HG03457 (cell line): Measurements from ENCODE around the gene CHRNB1.

Source experiments
- ATAC-seq: cut with Tn5 transposase; IDR thresholded peaks from one replicate; pipeline ENCODE4 v1.9.1; 2021; ENCODE audit warnings: moderate number of reproducible peaks; ENCODE audit not compliant: unreplicated experiment

Gene CHRNB1

DNA sequence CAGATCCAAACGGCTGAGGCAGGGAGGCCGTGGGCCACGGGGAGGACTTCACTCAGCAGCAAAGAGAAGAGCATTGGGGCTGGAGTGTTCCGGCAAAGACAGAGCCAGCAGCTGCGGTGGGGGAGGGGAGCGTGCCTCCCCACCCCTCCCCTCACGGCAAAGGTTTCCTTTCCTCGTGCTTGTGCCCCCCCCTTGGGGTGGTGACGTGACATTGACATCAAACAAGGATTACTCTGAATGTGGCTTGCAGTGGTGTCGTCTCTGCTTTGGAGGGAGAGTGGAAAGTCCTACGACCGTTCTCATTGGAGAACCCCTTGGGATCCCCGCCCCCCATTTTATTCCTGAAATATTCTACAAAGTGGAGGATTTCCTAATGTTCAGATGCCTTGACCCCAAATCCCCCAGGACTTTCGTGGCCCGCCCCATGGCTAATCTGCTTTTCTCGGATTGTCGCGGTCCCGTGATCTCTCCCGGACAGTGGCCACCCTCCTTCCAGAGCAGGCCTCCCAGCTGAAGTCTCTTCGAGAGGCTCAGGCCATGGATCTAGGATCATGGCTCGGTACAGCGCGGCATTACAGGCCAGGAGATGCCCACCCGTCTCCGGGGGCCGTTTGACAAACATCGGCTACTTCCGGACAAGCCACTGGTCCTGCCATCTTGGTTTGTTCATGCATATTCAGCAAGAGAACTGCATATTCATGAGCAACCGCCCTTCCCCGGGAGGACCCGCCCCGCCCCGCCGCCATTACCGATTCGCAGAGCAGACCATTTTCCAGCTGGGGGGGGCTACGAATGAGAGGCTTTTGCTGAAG is 38.6 kb downstream of the CHRNB1 start:
- ATAC-seq: peak; percentile 12

DNA sequence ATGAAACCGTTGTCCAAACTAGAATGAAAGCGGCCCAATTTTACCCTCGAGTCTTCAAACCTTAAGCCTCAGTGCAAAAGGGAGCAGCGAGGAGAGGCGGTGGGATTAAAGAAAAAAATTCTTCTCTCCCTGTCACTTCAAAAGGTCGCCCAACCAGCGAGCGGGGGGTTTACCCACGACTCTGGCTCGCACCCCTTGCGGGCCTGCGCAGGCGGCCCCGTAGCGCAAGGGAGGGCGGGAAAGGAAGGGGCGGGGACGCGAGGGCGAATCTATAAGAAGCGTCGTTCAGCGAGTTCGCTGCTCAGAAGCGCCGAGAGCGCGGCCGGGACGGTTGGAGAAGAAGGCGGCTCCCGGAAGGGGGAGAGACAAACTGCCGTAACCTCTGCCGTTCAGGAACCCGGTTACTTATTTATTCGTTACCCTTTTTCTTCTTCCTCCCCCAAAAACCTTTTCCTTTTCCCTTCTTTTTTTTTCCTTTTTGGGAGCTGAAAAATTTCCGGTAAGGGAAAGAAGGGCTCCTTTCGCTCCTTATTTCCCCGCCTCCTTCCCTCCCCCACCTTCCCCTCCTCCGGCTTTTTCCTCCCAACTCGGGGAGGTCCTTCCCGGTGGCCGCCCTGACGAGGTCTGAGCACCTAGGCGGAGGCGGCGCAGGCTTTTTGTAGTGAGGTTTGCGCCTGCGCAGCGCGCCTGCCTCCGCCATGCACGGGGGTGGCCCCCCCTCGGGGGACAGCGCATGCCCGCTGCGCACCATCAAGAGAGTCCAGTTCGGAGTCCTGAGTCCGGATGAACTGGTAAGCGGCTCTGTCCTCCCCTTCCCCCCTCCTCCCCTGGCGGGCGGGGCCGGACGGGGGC is 39.4 kb downstream of the CHRNB1 start, which contains the start of gene POLR2A:
Gene POLR2A, plus strand, starts transcription at position 300 of the 852 bp plus-strand sequence.
- ATAC-seq: peak; percentile 46

DNA sequence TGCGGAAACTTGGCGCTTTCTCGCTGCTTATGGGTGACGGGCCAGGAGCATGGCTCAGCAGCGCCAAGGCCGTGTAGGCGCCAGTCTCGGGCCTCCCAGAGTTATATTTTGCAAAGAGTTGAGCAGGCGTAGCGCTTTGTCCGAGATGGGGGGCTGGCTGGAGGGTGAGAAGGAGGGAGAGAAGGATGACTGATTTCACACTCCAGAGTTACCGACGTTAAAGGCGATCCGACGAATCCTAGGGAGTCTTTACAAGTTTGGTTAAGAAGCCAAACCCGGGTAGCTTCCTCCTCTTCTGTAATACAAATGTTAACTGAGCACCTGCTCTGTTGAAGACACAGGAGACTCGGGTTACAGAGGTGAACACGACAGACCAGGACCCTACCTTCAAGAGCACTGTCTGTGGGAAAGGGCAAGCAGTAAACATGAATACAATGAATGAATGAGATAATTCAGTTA is 40.1 kb downstream of the CHRNB1 start:
- no peak for ATAC-seq

DNA sequence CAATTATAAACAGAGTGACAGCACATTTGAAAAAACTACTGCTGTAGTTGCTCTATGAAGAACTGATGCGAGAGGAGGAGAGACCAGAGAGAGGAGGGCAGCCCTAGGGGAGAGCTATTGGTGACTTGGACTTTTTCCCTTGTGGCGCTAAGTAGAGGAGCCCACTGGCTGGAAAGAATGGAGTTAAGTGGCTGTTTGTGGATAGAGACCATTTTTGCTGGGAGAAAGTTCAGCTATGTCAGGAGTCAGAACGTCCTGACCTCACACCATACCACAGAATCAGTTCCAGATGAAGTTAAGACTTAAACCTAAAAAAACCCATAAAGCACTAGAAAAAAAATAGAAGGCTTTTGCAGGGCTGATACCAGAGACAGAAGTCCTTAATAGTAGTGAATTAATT is 41.3 kb downstream of the CHRNB1 start:
- ATAC-seq: no peak

DNA sequence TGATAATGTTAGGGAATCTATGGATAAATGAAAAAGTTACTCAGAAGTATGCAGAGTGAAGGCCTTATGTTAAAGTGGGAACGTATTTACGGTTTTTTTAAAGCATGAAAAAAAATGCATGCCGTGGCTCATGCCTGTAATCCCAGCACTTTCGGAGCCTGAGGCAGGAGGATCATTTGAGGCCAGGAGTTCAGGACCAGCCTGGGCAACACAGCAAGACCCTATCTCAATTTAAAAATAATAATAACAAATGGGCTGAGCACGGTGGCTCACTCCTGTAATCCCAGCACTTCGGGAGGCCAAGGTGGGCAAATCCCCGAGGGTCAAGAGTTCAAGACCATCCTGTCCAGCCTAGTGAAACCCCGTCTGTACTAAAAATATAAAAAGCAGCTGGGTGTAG is 45.3 kb downstream of the CHRNB1 start:
- no peak for ATAC-seq

DNA sequence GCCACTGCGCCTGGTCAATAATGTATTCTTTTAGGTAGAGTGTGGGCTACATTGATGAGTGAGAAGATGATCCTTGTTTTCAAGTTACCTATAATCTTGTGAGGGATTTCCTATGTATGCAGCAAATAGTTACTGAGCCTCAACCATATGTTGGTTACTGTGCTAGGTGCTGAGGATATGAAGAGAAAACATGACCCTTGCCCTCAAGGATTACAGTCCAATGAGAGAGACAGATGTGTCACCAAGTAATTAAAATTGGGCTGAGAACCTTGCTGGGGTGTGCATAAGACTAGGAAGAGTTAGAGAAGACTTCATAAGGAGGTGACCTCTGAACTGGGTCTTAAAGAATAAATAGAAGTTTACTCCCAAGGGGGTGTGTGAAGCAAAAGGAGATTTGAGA is 46.7 kb downstream of the CHRNB1 start:
- ATAC-seq: no peak

DNA sequence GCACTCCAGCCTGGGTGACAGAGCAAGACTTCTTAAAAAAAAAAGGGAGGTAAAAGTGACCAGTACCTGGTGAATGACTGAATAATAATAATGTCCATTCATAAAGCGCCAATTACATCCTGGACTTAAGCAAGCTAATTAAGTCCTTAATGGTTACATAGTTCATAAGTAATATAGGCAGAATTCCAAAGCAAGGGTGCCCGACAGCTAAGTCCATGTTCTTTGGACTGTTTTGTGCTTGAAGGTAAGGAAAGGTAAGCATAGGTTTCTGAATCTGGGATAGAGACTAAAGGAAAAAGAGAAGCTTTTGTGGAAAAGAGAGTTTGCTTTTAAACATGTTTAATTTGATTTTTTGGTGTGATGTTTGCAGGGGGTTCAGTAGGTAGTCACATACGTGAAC is 49.1 kb downstream of the CHRNB1 start:
- ATAC-seq: no peak

DNA sequence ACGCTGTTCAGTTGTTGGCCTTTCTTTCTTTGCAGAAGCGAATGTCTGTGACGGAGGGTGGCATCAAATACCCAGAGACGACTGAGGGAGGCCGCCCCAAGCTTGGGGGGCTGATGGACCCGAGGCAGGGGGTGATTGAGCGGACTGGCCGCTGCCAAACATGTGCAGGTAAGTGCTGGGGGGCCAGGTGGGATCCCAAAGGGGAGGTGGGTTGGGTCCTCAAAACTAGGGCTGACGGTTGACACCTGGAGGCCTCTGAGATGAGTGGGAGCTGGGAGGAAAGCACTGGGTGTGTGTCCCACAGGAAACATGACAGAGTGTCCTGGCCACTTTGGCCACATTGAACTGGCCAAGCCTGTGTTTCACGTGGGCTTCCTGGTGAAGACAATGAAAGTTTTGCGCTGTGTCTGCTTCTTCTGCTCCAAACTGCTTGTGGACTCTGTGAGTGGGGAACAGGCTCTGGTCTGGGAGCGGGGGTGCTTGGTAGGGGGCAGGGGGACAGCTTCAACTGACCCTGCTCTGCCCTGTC is 51.1 kb downstream of the CHRNB1 start:
- no peak for ATAC-seq

DNA sequence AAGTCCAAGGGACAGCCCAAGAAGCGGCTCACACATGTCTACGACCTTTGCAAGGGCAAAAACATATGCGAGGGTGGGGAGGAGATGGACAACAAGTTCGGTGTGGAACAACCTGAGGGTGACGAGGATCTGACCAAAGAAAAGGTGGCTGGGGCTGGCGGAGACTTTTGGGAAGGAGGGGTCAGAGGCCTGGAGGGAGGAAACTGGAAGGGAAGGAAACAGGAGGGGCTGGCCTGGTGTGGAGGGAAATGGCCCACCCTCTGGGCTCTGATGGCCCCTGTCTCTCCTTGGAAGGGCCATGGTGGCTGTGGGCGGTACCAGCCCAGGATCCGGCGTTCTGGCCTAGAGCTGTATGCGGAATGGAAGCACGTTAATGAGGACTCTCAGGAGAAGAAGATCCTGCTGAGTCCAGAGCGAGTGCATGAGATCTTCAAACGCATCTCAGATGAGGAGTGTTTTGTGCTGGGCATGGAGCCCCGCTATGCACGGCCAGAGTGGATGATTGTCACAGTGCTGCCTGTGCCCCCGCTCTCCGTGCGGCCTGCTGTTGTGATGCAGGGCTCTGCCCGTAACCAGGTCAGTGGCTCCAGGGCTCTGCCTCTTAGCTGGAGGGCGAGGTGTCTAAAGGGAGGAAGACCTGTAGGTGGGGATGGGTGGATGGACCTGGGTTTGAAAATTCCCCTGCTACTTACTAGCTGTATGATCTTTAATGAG is 51.8 kb downstream of the CHRNB1 start:
- ATAC-seq: no peak

DNA sequence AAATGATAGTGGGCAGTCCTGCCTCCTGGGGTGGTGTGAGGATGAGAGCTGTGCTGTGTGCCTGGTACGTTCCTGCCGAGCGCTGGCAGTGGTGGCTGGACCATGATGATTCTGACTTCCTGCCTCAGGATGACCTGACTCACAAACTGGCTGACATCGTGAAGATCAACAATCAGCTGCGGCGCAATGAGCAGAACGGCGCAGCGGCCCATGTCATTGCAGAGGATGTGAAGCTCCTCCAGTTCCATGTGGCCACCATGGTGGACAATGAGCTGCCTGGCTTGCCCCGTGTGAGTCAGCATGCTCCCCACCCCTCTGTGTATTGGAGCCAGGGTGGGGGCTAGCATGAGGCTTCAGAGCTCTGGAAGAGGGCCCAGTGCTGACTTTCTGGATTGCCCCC is 52.4 kb downstream of the CHRNB1 start:
- ATAC-seq: no peak

DNA sequence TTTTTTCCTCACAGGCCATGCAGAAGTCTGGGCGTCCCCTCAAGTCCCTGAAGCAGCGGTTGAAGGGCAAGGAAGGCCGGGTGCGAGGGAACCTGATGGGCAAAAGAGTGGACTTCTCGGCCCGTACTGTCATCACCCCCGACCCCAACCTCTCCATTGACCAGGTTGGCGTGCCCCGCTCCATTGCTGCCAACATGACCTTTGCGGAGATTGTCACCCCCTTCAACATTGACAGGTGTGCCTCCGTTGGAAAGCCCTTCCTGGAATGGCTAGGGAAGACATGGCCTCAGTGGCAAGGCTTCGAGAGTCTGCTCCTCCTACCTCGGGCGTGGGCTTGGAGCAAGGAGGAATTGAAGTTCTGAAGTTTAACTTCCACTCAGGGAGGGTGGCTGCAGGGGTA is 52.8 kb downstream of the CHRNB1 start:
- no peak for ATAC-seq

DNA sequence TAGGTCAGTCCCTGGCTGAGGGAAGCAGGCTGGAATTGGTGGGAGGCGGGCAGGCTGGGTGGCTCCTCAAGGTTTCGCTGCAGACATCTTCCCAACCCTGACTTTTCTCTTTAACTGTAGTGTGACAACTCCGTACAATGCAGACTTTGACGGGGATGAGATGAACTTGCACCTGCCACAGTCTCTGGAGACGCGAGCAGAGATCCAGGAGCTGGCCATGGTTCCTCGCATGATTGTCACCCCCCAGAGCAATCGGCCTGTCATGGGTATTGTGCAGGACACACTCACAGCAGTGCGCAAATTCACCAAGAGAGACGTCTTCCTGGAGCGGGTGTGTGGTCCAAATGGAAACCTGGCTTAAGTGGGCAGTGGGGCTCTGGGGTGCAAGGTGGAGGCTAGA is 54.3 kb downstream of the CHRNB1 start:
- no peak for ATAC-seq

DNA sequence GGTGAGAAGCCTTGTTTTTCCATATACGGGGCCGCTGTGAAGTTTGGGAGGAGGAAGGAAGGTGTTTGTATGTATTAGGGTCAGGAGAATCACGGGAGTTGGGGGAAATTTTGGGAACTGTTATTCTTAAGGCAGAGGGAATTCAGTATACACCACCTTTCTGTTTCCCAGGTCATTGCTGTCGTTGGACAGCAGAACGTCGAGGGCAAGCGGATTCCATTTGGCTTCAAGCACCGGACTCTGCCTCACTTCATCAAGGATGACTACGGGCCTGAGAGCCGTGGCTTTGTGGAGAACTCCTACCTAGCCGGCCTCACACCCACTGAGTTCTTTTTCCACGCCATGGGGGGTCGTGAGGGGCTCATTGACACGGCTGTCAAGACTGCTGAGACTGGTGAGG is 56.9 kb downstream of the CHRNB1 start:
- ATAC-seq: no peak

DNA sequence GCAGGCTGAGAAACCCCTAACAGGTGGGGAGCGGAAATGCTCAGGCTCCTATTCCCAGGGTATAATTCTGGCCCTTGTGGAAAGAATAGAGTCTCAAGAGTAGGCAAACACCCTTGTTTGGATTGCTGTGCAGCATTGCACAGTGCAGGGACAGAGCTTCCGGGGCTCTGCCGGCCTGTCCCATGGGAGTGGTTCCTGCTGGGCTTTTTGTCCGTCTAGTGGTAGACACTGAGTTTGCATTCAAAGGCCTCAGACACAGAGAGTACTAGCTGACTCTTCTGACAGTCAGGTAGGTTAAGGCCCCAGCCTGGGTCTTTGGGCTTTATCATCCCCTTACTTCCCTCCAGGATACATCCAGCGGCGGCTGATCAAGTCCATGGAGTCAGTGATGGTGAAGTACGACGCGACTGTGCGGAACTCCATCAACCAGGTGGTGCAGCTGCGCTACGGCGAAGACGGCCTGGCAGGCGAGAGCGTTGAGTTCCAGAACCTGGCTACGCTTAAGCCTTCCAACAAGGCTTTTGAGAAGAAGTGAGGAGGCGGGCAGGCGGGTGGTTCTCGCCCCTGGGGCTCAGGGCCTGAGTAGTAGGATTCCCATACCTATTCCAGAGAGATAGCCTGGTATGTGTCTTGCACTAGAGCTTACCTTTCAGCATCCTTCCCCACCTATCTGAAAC is 57.4 kb downstream of the CHRNB1 start:
- no peak for ATAC-seq

DNA sequence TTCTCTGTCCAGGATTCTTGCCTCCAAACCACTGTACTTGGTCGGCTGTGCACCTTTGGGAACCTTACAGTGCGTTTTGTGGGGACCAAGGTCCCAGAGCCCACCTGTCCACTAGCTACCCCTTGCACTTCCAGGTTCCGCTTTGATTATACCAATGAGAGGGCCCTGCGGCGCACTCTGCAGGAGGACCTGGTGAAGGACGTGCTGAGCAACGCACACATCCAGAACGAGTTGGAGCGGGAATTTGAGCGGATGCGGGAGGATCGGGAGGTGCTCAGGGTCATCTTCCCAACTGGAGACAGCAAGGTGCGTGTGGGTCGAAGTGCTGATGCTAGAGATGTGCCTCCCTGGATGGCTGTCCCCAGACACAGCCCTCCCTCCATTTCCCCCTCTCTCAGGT is 58.1 kb downstream of the CHRNB1 start:
- ATAC-seq: no peak

DNA sequence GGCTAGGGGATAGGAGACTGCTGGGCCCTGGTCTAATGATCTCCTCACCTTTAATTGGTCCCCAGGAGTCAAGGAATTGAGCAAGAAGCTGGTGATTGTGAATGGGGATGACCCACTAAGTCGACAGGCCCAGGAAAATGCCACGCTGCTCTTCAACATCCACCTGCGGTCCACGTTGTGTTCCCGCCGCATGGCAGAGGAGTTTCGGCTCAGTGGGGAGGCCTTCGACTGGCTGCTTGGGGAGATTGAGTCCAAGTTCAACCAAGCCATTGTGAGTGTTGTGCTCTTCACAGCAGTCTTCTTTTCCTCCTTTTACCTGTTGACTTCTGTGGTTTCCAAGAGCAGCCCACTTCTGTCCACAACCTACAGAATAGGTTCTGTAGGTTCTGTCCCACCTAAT is 58.7 kb downstream of the CHRNB1 start:
- no peak for ATAC-seq
